ENCODE results near the gene THRA.

The THRA gene

GRCh38 chr17:40115101-40115436 is 52.3 kb downstream of the THRA start:
- Histone ChIP-seq H3K4me2 (ENCODE audit: low read depth, low read length, poor library complexity, severe bottlenecking) (no peak overlapping the region), H3K9me2 (replicated peaks; ENCODE audit: low read depth, low read length) (no peaks in the 10 kb centered on the region), H3K79me2 (ENCODE audit: insufficient read depth, low read length) (peaks cover 4% of the 10 kb centered on the region; the same call in 1 of the 2 replicates), H4K20me1 (ENCODE audit: insufficient read depth, low read length, poor library complexity, severe bottlenecking) (no peaks in the 10 kb centered on the region), H2AFZ (ENCODE audit: low read length) (no peak overlapping the region), H3K4me3 (ENCODE audit: low read length, poor library complexity, severe bottlenecking) (no peak overlapping the region), H3K36me3 (ENCODE audit: insufficient read depth, low read length) (no peaks in the 10 kb centered on the region), H3K27me3 (ENCODE audit: insufficient read depth, low read length, poor library complexity, severe bottlenecking) (no peaks in the 10 kb centered on the region), H3F3A (ENCODE audit: low read depth) (no peaks in the 10 kb centered on the region; the same call in 1 of the 2 replicates), H3K9ac (ENCODE audit: low read depth, low read length, poor library complexity, severe bottlenecking) (peak overlapping the region; percentile 5), H3K9me3 (ENCODE audit: insufficient read depth, low read depth, low read length) (no peaks in the 10 kb centered on the region), H3K4me1 (ENCODE audit: insufficient read depth, low read length, poor library complexity, severe bottlenecking) (peaks cover 40% of the 10 kb centered on the region)
- TF ChIP-seq CTCF (conservative IDR thresholded peaks at IDR 0.05; ENCODE audit: low read length) (no peak), EZH2phosphoT487 (IDR thresholded peaks at IDR 0.05; ENCODE audit: borderline replicate concordance) (no peak)

- Histone ChIP-seq H3K27me3 (ENCODE audit: insufficient read depth, low read length, poor library complexity, severe bottlenecking) (peaks cover 6% of the 10 kb centered on the region), H3K36me3 (ENCODE audit: insufficient read depth, low read length) (peaks cover 8% of the 10 kb centered on the region; the same call in 1 of the 2 replicates), H3K9me2 (replicated peaks; ENCODE audit: low read depth, low read length) (no peaks in the 10 kb centered on the region), H3F3A (ENCODE audit: low read depth) (no peaks in the 10 kb centered on the region; the same call in 1 of the 2 replicates), H3K4me3 (ENCODE audit: low read length, poor library complexity, severe bottlenecking) (peak within 1 kb of the TSS; percentile 84), H4K20me1 (ENCODE audit: insufficient read depth, low read length, poor library complexity, severe bottlenecking) (peaks cover 39% of the 10 kb centered on the region), H3K4me2 (ENCODE audit: low read depth, low read length, poor library complexity, severe bottlenecking) (peak within 1 kb of the TSS; percentile 99), H2AFZ (ENCODE audit: low read length) (peak within 1 kb of the TSS; percentile 81), H3K9ac (ENCODE audit: low read depth, low read length, poor library complexity, severe bottlenecking) (peak within 1 kb of the TSS; percentile 95), H3K4me1 (ENCODE audit: insufficient read depth, low read length, poor library complexity, severe bottlenecking) (peaks cover 30% of the 10 kb centered on the region), H3K9me3 (ENCODE audit: insufficient read depth, low read depth, low read length) (no peaks in the 10 kb centered on the region), H3K79me2 (ENCODE audit: insufficient read depth, low read length) (peaks cover 61% of the 10 kb centered on the region)
- TF ChIP-seq CTCF (conservative IDR thresholded peaks at IDR 0.05; ENCODE audit: low read length) (no peak), EZH2phosphoT487 (IDR thresholded peaks at IDR 0.05; ENCODE audit: borderline replicate concordance) (no peak)
Measured at GRCh38 chr17:40121181-40122135, 58.7 kb downstream of the THRA start, which contains the start of gene MSL1. Gene MSL1 (plus strand): TSS chr17:40121971. CDS start chr17:40122613, 642 bp downstream.

- peak overlapping the region; percentile 81; the same call in 1 of the 2 replicates for H2AFZ ChIP-seq (ENCODE audit: low read length)
Measured at GRCh38 chr17:40122136-40122998, 59.6 kb downstream of the THRA start.

More at GRCh38 chr17:40122136-40122998, 59.6 kb downstream of the THRA start:
- no peaks in the 10 kb centered on the region for H3K9me2 ChIP-seq (replicated peaks; ENCODE audit: low read depth, low read length)
- H3K4me3 ChIP-seq (ENCODE audit: low read length, poor library complexity, severe bottlenecking): peak overlapping the region; percentile 84
- H3F3A ChIP-seq (ENCODE audit: low read depth): no peaks in the 10 kb centered on the region; the same call in 1 of the 2 replicates
- H3K27me3 ChIP-seq (ENCODE audit: insufficient read depth, low read length, poor library complexity, severe bottlenecking): peaks cover 6% of the 10 kb centered on the region
- H3K36me3 ChIP-seq (ENCODE audit: insufficient read depth, low read length): peaks cover 16% of the 10 kb centered on the region; the same call in 1 of the 2 replicates
- peaks cover 70% of the 10 kb centered on the region for H3K79me2 ChIP-seq (ENCODE audit: insufficient read depth, low read length)
- TF ChIP-seq CTCF (conservative IDR thresholded peaks at IDR 0.05; ENCODE audit: low read length) (no peak), EZH2phosphoT487 (IDR thresholded peaks at IDR 0.05; ENCODE audit: borderline replicate concordance) (no peak)
- H3K4me2 ChIP-seq (ENCODE audit: low read depth, low read length, poor library complexity, severe bottlenecking): peak overlapping the region; percentile 99
- H3K9ac ChIP-seq (ENCODE audit: low read depth, low read length, poor library complexity, severe bottlenecking): peak overlapping the region; percentile 95
- H4K20me1 ChIP-seq (ENCODE audit: insufficient read depth, low read length, poor library complexity, severe bottlenecking): peaks cover 39% of the 10 kb centered on the region
- no peaks in the 10 kb centered on the region for H3K9me3 ChIP-seq (ENCODE audit: insufficient read depth, low read depth, low read length)
- H3K4me1 ChIP-seq (ENCODE audit: insufficient read depth, low read length, poor library complexity, severe bottlenecking): peaks cover 30% of the 10 kb centered on the region

Measured in Loucy (cell line).